Fibroblast of mammary gland (primary cell): Measurements from ENCODE around the gene KIF3C.

Experiments
- DNase-seq: peaks from one replicate; pipeline ENCODE4 v3.0.0-alpha.2; 2010; ENCODE audit warnings: low read depth
- H3K4me3 ChIP-seq: 2 replicates; pipeline ENCODE4 v1.5.1; 2011; ENCODE audit warnings: low read depth, mild to moderate bottlenecking, low read length, moderate library complexity; ENCODE audit not compliant: control insufficient read depth
- CTCF ChIP-seq: conservative IDR thresholded peaks from 2 replicates; pipeline ENCODE4 v1.5.1; 2011; ENCODE audit warnings: low read depth, low read length, inconsistent platforms; ENCODE audit not compliant: control insufficient read depth, insufficient read depth

KIF3C gene

DNA sequence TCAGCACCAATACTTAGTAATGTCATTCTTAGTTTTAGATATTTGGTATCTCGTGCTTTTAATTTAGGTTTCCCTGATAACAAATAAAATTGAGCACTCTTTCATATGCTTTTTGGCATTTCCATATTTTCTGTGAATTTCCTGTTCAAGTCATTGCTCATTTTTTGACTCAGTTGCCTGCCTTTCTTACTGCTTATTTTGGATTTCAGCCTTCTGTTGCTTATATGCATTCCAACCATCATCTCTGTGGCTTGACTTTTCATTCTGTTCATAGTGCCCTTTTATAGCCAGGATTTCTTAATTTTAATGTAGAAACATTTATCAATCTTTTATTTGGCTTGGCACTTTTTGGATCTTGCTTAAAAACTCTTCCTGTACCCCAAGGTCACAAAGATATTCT, 14.5 kb upstream of the KIF3C start:
- H3K4me3 ChIP-seq: no peak overlapping the region
- no peak for DNase-seq
- TF ChIP-seq CTCF: no peak

DNA sequence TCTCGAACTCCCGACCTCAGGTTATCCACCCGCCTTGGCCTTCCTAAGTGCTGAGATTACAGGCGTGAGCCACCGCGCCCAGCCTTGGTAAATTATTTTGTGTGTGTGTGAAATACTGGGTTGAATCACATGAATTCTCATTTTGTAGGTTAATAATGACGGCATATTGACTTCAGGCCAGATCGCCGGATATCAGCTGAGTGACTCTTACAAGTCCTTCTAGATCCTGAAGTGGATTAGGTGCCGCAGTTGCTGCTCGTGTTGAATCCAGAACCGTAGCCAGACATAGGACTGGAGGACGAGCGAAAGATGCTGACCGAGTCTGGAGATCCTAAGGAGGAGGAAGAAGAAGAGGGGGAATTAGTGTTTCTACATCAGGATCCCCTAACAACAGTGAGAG, 12.2 kb upstream of the KIF3C start:
- DNase-seq: no peak
- TF ChIP-seq CTCF: no peak

DNA sequence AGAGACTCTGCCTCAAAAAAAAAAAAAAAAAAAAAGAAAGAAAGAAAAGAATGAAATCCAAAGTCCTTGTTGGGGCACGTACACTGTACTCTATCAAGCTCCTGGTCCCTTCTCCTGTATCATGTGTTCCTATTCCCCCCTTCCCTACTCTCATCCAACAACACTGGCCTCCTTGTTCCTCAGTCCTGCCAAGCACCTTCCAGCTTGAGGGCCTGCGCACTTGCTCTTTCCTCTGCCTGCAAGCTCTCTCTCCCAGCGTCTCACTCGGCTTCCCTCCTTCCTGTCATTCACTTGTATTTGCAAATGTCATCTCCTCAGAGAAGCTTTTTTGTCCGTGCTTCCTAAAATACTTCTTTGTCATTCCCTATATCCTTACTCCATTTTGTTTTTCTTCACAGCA, 10.8 kb upstream of the KIF3C start:
- H3K4me3 ChIP-seq: no peak overlapping the region
- no peak for TF ChIP-seq CTCF

More for the DNA sequence above, 12.2 kb upstream of the KIF3C start:
- H3K4me3 ChIP-seq: no peak overlapping the region

DNA sequence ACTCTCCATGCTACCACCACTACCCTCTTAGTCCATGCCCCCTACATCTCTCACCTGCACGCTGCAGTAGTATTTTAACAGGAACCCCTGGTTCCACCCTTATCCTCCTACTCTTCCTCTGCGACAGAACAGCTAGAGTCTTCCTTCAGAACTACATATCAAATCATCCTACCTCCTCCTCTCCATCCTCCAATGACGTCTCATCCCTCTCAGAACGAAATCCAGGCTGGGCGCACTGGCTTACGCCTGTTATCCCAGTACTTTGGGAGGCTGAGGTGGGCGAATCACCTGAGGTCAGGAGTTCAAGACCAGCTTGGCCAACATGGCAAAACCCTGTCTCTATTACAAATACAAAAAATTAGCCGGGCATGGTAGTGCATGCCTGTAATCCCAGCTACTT, 10.3 kb upstream of the KIF3C start:
- TF ChIP-seq CTCF: no peak
- DNase-seq: no peak
- H3K4me3 ChIP-seq: no peak overlapping the region

More for the DNA sequence above, 10.8 kb upstream of the KIF3C start:
- no peak for DNase-seq

- DNase-seq: no peak
- no peak for TF ChIP-seq CTCF
- no peak overlapping the region for H3K4me3 ChIP-seq
Measured at GRCh38 chr2:25991965-25992364, 9.7 kb upstream of the KIF3C start.

- H3K4me3 ChIP-seq: no peak overlapping the region
- TF ChIP-seq CTCF: no peak
- DNase-seq: no peak
Measured at GRCh38 chr2:25989154-25989553, 6.9 kb upstream of the KIF3C start.

GRCh38 chr2:25988134-25988533, 5.8 kb upstream of the KIF3C start:
- H3K4me3 ChIP-seq: no peak overlapping the region
- DNase-seq: no peak
- TF ChIP-seq CTCF: no peak
